ENCODE results near the gene ST6GALNAC6.

GRCh38 chr9:127844821-127845359, 54.5 kb downstream of the ST6GALNAC6 start:
- no peak for TF ChIP-seq CTCF (IDR thresholded peaks at IDR 0.05)
- TF ChIP-seq POLR2A (IDR thresholded peaks at IDR 0.05) = no peak

Measured in sigmoid colon (tissue), 3 donors.